Measurements from ENCODE around the gene SRPK3.

The SRPK3 gene

DNA sequence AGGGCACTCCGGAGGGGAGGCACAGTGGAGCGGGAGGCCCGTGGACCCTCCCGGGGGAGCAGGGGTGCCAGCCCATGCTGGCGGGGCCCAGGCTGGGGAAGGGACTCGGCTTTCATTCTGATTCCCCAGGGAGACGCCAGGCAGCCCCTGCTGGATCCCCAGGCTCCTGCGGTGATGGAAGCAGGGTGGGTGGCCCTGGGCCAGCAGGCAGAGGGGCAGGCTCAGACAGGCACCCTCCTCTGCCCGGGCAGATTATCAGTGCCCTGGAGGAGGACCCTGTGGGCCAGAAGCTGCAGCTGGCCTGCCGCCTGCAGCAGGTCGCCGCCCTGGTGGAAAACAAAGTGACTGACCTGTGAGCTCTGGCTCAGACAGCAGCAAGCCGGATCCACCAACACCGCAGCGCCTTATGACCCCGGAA, 2.1 kb upstream of the SRPK3 start:
- DNase-seq (ENCODE audit: low read depth): no peak
- no peak overlapping the region for H3K4me3 ChIP-seq (ENCODE audit: low read depth, low read length)

DNA sequence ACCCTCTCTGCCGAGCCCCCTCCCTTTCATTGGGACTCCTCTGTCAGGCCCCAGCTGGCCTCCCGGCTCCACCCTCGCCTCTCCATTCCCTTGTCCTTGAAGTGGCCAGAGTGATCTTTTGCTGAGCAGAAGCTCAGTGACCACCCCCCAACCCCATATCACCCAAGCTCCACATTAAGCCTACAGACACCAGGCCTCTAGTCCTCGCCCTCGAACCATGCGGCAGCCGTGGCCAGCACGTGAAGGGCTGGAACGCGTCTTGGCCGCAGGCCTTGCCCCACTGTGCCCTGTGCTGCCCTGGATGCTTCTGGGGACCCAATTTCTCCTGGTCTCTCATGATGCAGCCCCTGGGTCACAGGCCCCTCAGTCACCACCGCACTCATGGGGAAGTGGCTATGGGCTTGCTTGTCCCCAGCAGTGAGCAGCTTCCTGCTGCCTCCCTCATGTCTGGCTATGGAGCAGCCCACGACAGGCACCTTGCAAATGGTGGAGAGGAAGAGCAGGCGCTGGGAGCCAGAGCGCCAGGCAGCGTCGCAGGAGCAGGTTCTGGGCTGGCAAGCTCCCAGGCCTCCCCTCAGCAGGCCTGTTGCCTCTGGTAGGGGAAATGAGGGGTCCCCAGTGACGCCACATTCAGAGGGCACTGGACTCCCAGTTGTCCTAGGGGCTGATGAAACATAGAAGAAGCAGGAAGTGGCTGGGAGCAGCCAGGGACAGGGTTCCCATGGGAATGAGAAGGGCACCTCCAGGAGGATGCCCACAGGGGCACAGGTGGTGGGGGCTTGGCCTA, 757 bp upstream of the SRPK3 start:
- DNase-seq (ENCODE audit: low read depth): no peak
- H3K4me3 ChIP-seq (ENCODE audit: low read depth, low read length): no peak overlapping the region

DNA sequence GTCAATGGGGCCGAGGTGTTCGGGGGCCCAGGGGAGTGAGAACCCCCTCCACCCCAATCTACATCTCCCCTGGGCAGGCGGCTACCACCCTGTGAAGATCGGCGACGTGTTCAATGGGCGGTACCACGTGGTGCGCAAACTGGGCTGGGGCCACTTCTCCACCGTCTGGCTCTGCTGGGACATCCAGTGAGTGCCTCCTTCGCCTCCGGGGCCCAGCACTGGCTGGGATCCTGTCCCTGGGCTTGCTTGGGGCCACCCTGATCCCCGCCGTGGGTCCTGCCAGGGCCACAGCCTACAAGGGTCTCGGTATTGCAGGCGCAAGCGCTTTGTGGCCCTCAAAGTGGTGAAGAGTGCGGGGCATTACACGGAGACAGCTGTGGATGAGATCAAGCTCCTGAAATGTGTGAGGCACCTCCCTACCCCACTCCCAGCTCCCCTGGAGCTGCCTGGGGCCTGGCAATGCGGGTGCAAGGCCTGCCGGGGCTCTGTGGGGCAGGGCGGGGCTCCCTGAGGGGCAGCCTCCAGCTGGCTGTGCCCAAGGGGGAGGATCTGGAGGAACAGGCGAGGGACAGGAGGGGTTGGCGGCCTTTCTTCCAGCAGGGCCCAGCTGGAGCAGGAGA, 697 bp downstream of the SRPK3 start:
- H3K4me3 ChIP-seq (ENCODE audit: low read depth, low read length): peak overlapping the region; percentile 7
- DNase-seq (ENCODE audit: low read depth): no peak

DNA sequence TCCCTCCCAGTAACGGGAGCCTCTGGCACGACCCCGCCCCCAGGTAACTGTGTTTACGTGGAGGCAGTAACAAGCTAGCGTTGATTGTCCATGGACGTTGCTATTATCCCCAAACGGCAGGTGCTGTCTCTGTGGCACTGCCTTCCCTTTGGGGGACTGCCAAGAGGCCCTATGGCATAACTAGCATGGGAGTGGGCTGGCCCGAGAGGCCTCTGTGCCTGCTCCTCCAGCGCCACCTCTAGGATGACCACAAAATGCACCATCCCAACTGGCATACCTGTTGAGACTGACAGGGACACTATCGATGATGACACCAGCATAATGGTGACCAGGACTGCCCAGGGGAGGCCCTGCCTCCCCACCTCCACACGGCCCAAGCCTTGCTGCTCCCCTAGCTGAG, 1.5 kb downstream of the SRPK3 start:
- no peak overlapping the region for H3K4me3 ChIP-seq (ENCODE audit: low read depth, low read length)
- no peak for DNase-seq (ENCODE audit: low read depth)

DNA sequence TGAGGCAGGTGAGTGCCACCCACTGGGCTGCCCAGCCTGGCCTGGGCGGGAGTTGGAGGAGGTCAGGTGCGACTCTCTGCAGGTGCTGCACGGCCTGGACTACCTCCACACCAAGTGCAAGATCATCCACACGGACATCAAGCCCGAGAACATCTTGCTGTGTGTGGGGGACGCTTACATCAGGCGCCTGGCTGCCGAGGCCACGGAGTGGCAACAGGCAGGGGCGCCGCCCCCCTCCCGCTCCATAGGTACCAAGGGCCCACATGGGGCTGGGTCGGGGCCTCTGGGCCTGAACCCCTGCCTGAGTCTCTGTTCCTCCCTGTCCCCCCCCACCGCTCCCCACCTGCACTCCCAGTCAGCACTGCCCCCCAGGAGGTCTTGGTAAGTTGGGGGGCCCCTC, 2.0 kb downstream of the SRPK3 start:
- no peak overlapping the region for H3K4me3 ChIP-seq (ENCODE audit: low read depth, low read length)
- no peak for DNase-seq (ENCODE audit: low read depth)

DNA sequence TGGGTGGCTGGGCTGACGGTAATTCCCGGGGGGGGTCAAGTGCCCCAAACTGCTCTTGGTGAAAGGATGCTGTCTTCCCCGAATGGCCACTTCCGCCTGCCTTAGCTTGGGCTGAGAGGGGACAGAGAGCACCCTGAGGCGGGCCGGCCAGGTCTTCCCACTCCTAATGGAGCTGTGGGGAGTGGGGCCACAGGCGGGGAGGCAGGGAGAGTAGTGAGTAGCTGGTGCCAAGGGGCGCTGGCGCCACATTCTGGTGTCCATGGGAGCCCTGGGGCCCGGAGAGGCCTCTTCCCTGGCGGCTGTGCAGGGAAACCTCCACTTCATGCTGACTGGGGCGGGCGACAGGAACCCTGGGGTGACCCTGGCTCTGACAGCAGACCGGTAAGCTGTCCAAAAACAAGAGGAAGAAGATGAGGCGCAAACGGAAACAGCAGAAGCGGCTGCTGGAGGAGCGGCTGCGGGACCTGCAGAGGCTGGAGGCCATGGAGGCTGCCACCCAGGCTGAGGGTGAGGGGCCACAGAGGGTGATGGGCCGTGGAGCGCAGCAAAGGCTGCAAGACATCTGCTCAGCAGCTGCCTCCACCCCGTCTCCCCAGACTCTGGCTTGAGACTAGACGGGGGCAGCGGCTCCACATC, 2.7 kb downstream of the SRPK3 start:
- no peak for DNase-seq (ENCODE audit: low read depth)
- H3K4me3 ChIP-seq (ENCODE audit: low read depth, low read length): no peak overlapping the region

DNA sequence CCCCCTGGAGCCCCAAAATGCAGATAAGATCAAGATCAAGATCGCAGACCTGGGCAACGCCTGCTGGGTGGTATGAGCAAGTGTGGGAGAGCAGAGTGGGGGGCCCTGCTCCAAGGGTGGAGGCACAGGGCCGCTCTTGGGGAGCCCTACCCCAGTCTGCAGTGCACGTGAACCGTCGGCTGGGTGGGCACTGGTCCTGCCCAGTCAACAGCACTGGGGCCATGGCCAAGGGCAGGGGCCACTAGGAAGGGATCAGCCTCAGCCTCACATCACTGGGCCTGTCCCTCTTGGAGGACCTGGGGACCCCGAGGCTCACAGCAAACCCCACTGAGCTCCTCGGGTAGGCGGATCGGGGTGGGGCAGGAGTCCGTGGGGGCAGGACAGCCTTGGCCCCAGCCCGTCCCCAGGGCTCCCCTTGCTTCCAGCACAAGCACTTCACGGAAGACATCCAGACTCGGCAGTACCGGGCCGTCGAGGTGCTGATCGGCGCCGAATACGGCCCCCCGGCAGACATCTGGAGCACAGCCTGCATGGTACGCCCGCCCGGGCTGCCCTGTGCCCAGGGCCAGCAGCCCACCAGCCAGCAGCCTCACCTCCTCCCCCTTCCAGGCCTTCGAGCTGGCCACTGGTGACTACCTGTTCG, 3.6 kb downstream of the SRPK3 start:
- DNase-seq (ENCODE audit: low read depth): no peak

DNA sequence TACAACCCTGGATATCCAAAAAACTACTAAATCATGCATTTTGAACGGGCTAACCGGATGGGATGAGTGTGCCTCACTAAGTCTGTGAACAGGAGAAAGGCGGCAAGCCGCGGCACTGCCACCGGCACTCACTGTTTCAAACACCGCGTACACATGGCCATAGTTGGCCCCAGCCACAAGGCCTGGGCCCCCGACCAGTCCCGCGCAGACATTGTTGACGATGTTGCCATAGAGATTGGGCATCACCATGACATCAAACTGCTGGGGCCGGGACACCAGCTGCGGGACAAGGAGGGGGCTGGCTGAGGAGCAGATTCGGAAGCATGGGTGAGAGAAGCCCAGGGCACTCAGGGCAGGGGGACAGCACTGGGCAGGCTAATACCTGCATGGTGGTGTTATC, 5.8 kb downstream of the SRPK3 start:
- no peak for DNase-seq (ENCODE audit: low read depth)
- H3K4me3 ChIP-seq (ENCODE audit: low read depth, low read length): no peak overlapping the region

More for the DNA sequence above, 3.6 kb downstream of the SRPK3 start:
- no peak overlapping the region for H3K4me3 ChIP-seq (ENCODE audit: low read depth, low read length)

DNA sequence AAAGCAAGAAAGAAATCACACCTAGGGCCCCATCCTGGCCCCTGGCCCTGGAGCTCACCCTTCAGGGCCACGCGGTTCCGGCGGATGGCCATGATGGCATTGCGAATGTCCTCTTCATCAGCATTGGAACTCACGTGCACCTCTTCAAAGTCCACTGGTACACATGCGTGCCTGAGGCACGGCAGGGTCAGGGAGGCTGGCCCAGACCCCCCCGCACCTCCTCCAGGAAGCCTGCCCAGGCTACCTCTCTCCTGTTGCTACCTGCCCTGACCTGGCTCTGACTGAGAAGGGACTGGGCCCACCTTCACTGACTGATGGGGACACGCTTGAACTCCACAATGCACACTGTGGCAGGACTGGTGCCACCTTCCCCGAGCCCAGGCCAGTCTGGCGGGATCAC, 8.8 kb downstream of the SRPK3 start:
- DNase-seq (ENCODE audit: low read depth): no peak
- no peak overlapping the region for H3K4me3 ChIP-seq (ENCODE audit: low read depth, low read length)

DNA sequence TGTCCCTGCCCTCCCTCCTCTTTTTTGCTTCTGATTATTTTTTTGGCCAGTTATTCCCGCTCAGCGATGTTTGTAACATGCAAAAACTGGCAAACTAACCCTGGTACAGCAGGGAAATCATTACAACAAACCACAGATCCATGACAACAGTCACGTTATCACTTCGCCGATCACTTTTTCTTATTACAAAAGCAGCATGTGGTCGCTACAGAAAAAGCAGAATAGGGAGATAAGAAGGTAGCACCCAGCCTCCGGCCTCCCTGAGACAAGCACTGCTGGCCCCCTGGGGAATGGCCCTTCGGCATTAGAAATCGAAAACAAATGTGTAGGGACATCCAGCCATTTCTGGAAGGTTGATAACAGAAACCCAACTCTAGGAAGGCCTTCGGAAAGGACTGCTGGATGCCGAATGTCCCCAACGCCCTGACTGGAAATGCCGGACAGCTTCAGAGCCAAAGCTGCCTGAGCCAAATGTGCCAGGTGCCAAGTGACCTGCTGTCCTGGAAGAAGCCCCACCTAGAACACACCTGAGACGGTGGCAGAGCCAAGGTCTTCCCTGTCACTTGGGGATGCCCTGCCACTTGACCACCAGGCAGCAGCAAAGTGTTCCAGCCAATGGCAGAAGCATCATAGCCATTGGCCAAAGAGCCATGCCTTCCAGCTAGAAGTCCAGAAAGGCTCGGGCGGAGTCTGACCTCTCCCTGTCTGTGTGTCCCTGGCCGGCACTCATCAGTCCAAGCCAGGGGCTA, 10.4 kb downstream of the SRPK3 start:
- no peak overlapping the region for H3K4me3 ChIP-seq (ENCODE audit: low read depth, low read length)
- no peak for DNase-seq (ENCODE audit: low read depth)

DNA sequence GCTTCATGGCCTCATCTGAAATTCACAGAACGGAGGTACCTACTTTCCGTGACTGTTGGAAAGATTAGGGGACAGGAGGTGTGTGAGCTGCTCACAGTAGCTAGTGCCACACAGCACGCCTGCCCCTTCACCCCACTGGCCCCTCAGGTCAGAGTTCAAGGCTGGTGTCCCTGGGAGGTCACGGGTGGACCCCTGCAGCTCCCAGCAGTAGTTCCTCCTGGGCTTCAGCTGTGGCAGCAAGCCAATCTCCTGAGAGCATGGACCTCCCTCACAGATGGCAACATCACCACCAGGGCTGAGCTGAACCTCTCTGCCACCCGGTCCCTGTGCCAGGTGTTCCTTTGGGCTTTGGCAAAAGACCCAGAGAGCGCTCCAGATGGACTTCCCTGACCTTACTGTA, 11.5 kb downstream of the SRPK3 start:
- DNase-seq (ENCODE audit: low read depth): no peak
- H3K4me3 ChIP-seq (ENCODE audit: low read depth, low read length): no peak overlapping the region

DNA sequence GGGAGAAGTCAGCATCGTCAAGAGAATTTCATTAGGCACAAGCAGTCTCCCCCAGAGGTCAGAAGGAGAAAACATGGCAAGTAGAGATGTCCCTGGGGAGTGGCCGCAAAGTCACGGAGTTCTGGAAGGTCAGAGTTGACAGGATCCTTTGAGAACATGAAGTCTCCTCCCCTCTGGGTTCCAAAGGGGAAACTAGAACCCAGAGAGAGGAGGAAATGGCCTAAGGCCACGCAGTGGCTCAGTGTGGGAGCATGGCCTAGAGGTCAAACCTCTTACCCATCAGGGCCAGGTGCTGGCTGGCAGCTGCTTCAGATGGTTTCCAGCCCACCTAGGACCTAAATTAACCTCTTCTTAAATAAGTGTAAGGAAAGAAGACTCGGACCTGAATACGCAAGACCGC, 12.4 kb downstream of the SRPK3 start:
- no peak for DNase-seq (ENCODE audit: low read depth)
- peak overlapping the region; percentile 74 for H3K4me3 ChIP-seq (ENCODE audit: low read depth, low read length)

DNA sequence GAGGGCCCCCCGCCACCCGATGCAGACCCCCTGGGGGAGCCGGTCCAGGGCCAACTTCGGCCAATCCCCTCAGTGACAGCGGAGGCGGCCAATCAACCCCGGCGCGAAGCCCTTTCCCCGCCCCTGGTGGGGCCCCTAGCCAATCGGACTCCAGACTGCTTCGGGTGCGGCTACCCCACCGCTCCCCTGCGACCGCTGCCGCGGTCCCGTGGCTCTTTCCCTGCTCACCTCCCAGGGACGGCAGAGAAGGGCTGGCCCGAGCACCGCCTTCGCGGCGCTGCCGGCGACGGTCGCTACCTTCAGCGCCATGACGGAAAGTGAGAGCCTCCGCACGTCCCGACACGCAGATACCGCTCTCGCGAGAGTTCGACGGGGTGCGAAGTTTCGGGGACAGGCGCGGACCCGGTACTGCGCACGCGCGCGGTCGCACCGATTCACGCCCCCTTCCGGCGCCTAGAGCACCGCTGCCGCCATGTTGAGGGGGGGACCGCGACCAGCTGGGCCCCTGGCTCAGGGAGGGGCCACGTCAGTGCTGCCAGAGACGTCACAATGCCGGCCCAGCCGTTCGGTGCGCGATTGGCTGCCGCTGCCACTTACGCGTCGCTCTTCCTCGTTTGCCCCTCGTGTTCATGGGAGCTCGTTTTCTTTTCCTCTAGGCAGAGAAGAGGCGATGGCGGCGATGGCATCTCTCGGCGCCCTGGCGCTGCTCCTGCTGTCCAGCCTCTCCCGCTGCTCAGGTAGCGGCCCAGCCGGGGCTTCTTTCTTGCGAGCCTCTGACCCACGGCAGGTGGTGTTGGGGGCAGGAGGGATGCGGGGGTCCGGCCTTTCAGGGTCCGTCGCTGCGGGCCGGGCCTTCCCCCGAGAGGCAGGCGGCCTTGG, 13.4 kb downstream of the SRPK3 start, which contains the start of the genes IDH3G and SSR4:
Gene IDH3G (minus strand): TSS at position 358 of the 879 bp plus-strand sequence. CDS start 49 bp downstream, at position 309.
Gene SSR4 (plus strand): TSS at position 651 of the 879 bp plus-strand sequence. CDS start 20 bp downstream, at position 671.
- DNase-seq (ENCODE audit: low read depth): peak; percentile 82
- H3K4me3 ChIP-seq (ENCODE audit: low read depth, low read length): peak within 1 kb of the TSS; percentile 74

DNA sequence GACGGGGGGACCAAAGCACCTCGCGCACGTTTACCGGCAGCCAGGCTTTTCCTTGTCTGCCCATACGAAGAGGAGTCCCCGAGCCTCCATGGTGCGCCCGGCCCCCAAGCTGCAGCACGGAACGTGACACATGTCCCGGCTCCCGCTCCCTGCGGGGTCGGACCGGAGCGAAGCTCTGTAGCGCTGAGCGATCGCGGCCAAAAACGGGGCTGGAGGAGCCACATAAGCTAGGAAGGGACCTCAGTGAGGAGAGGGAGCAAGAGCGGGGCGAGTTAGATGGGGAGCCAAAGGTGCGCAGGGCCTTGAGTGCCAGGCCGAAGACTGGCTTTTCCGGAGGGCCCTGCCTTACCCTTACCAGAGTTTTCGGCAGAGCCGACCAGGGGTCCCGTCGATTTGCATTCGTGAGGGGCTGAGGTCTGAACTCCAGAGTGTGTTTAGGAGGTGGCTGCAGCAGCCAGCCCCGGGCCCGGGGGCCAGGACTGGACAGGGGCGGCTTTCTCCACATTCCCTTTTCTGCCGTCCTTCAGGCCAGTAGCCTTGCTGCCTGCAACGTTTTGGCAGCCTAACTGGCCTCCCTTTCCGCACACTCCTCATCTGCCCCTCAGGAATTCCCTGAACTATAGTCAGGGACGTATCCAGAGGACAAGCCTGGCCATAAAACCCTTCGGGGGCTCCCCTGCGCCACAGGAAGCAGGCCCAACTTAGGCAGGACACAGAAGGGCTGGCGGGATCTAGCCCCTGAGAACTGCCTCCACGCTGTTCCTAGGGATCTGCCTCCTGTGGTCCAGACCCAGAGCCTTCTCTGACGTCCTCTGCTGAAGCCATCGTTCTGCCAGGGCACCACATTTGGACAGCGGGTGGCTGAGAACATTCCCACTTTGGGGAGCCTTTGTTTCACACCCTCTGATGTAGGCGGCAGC, 14.3 kb downstream of the SRPK3 start:
- H3K4me3 ChIP-seq (ENCODE audit: low read depth, low read length): peak overlapping the region; percentile 74
- no peak for DNase-seq (ENCODE audit: low read depth)

DNA sequence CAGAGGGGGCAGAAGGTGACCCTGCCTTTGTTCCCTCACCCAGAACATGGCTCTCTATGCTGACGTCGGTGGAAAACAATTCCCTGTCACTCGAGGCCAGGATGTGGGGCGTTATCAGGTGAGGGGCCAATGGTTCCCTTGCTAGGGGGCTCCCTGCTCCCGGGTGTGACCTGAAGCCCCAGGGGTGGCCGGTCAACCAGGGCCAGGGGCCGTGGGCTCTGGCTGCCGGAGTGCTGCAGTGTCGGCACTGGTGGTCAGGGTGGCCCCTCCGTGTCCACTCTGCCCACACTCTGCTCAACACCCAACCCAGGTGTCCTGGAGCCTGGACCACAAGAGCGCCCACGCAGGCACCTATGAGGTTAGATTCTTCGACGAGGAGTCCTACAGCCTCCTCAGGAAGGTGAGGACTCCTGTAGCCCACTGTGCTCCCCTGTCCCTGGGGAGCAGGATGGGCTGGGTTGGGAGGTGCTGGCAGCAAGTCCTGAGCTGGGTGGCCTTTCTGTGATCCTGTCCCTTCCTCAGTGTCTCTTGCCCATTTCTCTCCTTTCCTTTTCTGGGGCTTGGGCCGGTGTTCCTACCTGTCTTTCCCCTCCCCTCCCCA, 16.7 kb downstream of the SRPK3 start:
- no peak for DNase-seq (ENCODE audit: low read depth)
- H3K4me3 ChIP-seq (ENCODE audit: low read depth, low read length): no peak overlapping the region

DNA sequence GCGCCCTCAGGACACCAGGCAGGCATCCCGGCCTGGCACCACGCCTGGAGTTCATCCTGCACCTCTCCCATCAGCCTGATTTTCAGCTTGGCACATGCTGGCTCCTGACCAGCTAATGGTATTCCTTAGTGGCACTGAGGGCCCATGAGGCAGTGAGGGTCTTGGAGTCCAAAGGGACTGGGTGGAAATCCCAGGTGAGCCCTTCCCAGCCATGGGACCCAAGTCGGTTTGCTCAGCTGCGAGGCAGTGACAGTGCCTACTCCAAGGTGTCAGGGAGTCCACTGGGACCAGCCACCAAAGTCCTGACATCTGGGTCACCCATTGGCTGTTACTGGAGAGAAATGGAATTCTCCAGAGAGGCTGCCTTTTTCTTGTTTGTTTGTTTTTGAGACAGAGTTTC, 18.5 kb downstream of the SRPK3 start:
- DNase-seq (ENCODE audit: low read depth): no peak
- no peak overlapping the region for H3K4me3 ChIP-seq (ENCODE audit: low read depth, low read length)

DNA sequence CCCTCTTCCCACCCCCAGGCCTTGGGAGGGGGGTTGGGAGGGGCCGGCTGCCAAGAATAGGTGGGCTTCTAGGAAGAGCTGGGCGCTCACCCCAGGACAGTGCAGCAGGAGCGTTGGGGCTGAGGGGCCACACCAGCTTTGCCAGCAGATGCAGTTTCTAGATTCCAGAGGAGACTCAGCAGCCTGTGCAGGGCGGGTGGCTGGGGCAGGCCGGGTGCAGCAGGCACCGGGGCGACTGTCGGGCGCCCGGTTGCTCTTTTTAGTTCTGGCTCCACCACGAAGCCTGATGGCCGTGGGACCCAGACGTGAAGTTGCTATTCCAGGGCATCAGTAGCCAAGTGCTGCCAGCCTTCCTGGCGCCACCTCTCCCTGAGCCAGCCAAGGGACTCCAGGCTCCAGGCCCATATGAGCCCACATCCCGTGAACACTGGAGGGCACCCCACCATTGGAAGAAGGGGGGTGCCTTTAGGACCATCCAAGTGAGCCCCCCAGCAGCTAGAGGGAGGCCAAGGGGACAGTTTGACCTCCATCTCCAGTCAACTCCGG, 19.4 kb downstream of the SRPK3 start:
- no peak for DNase-seq (ENCODE audit: low read depth)
- no peak overlapping the region for H3K4me3 ChIP-seq (ENCODE audit: low read depth, low read length)
